ENCODE results near the gene IFI27.

GRCh38 chr14:94087891-94088290 is 22.6 kb upstream of the IFI27 start:
- no peak for TF ChIP-seq CTCF (conservative IDR thresholded peaks at IDR 0.05; ENCODE audit: low read length)
- no peak for TF ChIP-seq EZH2phosphoT487 (IDR thresholded peaks at IDR 0.05; ENCODE audit: borderline replicate concordance)
